Activated naive CD4-positive, alpha-beta T cell treated with anti-CD3 and anti-CD28 coated beads, Interleukin-2, amount 10 ng/mL, durations not matched to agents 7 days and 5 days (primary cell): ENCODE data around the gene IL24.
"Not testable (repeated sequence)": the region's sequence is repeated elsewhere in the genome, so short reads cannot be mapped to it uniquely, and the experiment has no call there.

Experiments
- CTCF ChIA-PET: fragments of 350-600 bp; sonication (Branson Sonifier 250); formaldehyde crosslinking; loops from one replicate; lab custom pipeline; 2021; ENCODE audit warnings: antibody characterized with exemption; lab: Charles Lee
- DNase-seq: peaks from one replicate; pipeline ENCODE4 v3.0.0-alpha.2; 2020
- H3K27ac Mint-ChIP-seq: one replicate; pipeline ENCODE4 v1.8.0; 2021; ENCODE audit warnings: mild to moderate bottlenecking, moderate library complexity, mixed read lengths
- H3K27me3 Mint-ChIP-seq: one replicate; pipeline ENCODE4 v1.8.0; 2021; ENCODE audit warnings: mild to moderate bottlenecking, mixed read lengths
- H3K36me3 Mint-ChIP-seq: one replicate; pipeline ENCODE4 v1.8.0; 2021; ENCODE audit warnings: mixed read lengths
- H3K4me1 Mint-ChIP-seq: one replicate; pipeline ENCODE4 v1.8.0; 2021; ENCODE audit warnings: mixed read lengths
- H3K4me3 Mint-ChIP-seq: one replicate; pipeline ENCODE4 v1.8.0; 2021; ENCODE audit warnings: mild to moderate bottlenecking, moderate library complexity, mixed read lengths
- H3K9me3 Mint-ChIP-seq: one replicate; pipeline ENCODE4 v1.8.0; 2021; ENCODE audit warnings: mixed read lengths

IL24 gene, protein sequence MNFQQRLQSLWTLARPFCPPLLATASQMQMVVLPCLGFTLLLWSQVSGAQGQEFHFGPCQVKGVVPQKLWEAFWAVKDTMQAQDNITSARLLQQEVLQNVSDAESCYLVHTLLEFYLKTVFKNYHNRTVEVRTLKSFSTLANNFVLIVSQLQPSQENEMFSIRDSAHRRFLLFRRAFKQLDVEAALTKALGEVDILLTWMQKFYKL

DNA sequence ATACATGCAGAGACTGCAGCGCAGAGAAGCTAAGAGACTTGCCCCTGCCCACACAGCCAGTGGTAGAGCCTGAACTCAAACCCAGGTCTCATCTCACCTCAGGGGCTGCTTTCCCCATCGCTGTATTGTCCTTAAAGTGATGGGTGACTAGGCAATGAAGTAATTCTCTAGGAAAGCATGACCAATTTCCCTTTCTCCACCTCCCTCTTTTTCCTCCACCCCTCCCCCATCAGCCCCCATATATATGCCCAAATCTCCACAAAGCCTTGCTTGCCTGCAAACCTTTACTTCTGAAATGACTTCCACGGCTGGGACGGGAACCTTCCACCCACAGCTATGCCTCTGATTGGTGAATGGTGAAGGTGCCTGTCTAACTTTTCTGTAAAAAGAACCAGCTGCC, at the start of gene IL24:
TSS of gene IL24 (plus strand) at position 269 of the 400 bp plus-strand sequence. CDS start 390 bp downstream, outside the sequence.
- CTCF ChIA-PET: interaction anchor here (0.7 to 2.2 kb wide), 5 partner anchors 9 to 88 kb away, joined by 3 to 9 read pairs (median 8); no protein-coding TSS in a partner anchor
- Mint-ChIP-seq H3K27ac (no peak within 1 kb of the TSS), H3K27me3 (peaks cover 5% of the 10 kb centered on the region), H3K9me3 (no peaks in the 10 kb centered on the region), H3K4me3 (no peak within 1 kb of the TSS), H3K4me1 (peaks cover 16% of the 10 kb centered on the region), H3K36me3 (peaks cover 5% of the 10 kb centered on the region)
- DNase-seq: no peak

DNA sequence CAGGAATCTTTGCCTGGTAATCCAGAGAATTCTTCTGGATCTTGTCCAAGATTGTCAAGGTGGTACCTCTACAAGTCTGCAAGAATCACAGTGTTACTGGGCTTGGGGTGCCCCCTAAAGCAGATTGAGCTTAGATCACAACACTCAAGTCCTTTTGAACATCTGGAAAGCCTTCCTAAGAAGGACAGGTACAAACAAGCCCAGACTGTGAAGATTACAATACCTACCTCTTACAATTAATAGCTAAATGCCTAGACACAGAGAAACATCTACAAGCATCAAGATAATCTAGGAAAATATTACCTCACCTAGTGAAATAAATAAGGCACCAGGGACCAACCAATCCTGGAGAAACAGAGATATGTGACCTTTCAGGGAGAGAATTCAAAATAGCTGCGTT, 49.3 kb upstream of the IL24 start:
- Mint-ChIP-seq H3K4me1 (no peaks in the 10 kb centered on the region), H3K27ac (no peak overlapping the region), H3K27me3 (peaks cover 35% of the 10 kb centered on the region), H3K36me3 (peaks cover 2% of the 10 kb centered on the region), H3K4me3 (no peak overlapping the region), H3K9me3 (no peaks in the 10 kb centered on the region)
- CTCF ChIA-PET: interaction anchor here (1.0 to 3.2 kb wide), 5 partner anchors 8 to 134 kb away, joined by 3 to 16 read pairs (median 6); no protein-coding TSS in a partner anchor
- DNase-seq: no peak

DNA sequence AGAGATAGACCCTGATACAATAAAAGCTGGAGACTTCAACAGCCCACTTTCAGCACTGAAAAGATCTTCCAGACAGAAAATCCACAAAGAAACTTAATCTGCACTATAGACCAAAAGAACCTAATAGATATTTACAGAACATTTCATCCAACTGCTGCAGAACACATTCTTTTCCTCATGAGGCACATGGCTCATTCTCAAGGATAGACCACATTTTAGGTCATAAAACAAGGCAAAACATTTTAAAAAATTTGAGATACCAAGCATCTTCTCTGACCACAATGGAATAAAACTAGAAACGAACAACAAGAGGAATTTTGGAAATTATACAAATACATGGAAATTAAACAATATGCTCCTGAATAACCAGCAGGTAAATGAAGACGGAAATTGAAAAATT, 46.8 kb upstream of the IL24 start:
- H3K9me3 Mint-ChIP-seq: peaks cover 3% of the 10 kb centered on the region
- CTCF ChIA-PET: interaction anchor here (0.8 kb wide), 1 partner anchor 62 kb away, joined by 4 read pairs; no protein-coding TSS in a partner anchor
- peaks cover 46% of the 10 kb centered on the region for H3K27me3 Mint-ChIP-seq
- H3K27ac Mint-ChIP-seq: no peak overlapping the region
- peaks cover 2% of the 10 kb centered on the region for H3K36me3 Mint-ChIP-seq
- DNase-seq: no peak
- H3K4me1 Mint-ChIP-seq: no peaks in the 10 kb centered on the region
- H3K4me3 Mint-ChIP-seq: no peak overlapping the region

DNA sequence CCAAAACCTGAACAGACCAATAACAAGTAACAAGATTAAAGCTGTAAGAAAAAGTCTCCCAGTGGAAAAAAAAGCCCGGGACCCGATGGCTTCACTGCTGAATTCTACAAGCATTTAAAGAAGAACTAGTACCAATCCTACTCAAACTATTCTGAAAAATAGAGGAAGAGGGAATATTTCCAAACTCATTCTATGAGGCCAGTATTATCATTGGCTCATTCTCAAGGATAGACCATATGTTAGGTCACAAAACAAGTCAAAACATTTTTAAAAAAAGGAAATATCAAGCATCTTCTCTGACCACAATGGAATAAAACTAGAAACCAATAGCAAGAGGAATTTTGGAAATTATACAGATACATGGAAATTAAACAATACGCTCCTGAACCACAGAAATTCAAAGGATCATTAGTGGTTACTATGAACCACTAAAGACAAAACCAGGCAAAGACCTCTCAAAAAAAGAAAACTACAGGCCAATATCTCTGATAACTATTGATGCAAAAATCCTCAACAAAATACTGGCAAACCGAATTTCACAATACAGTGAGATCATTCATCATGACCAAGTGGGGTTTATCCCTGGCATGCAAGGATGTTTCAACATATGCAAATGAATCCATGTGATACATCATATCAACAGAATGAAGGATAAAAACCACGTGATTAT, 45.8 kb upstream of the IL24 start:
- CTCF ChIA-PET: no interaction called here
- Mint-ChIP-seq H3K9me3 (peaks cover 3% of the 10 kb centered on the region), H3K4me3 (no peak overlapping the region), H3K36me3 (peaks cover 2% of the 10 kb centered on the region), H3K27ac (no peak overlapping the region), H3K4me1 (peaks cover 11% of the 10 kb centered on the region), H3K27me3 (peaks cover 49% of the 10 kb centered on the region)
- DNase-seq: no peak

DNA sequence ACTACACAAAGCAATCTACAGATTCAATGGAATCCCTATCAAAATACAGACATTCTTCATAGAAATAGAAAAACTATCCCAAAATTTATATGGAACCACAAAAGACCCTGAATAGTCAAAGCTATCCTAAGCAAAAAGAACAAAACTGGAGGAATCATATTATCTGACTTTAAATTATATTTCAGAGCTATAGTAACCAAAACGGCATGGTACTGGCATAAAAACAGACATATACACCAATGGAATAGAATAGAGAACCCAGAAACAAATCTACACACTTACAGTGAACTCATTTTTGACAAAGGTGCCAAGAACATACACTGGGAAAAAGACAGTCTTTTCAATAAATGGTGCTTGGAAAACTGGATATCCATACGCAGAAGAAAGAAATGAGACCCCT, 44.6 kb upstream of the IL24 start:
- CTCF ChIA-PET: interaction anchor here (1.1 to 1.5 kb wide), 2 partner anchors 22 to 118 kb away, joined by 3 read pairs; no protein-coding TSS in a partner anchor
- not testable (repeated sequence) for H3K9me3 Mint-ChIP-seq, DNase-seq, H3K27ac Mint-ChIP-seq, H3K4me3 Mint-ChIP-seq, H3K36me3 Mint-ChIP-seq
- H3K4me1 Mint-ChIP-seq: peaks cover 19% of the 10 kb centered on the region
- peaks cover 47% of the 10 kb centered on the region for H3K27me3 Mint-ChIP-seq

DNA sequence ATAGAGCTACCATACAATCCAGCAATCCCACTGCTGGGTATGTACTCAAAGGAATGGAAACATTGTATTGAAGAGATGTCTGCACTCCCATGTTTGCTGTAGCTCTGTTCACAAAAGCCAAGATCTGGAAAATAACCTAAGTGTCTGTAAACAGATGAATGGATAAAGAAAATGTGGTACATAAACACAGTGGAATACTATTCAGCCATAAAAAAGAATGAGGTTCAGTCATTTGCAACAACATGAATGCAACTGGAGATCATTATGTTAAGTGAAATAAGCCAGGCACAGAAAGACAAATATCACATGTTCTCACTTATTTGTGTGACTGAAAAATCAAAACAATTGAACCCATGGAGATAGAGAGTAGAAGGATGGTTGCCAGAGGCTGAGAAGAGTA, 43.5 kb upstream of the IL24 start:
- H3K27me3 Mint-ChIP-seq: peaks cover 43% of the 10 kb centered on the region
- DNase-seq: not testable (repeated sequence)
- CTCF ChIA-PET: interaction anchor here (1.1 kb wide), 1 partner anchor 119 kb away, joined by 3 read pairs; no protein-coding TSS in a partner anchor

DNA sequence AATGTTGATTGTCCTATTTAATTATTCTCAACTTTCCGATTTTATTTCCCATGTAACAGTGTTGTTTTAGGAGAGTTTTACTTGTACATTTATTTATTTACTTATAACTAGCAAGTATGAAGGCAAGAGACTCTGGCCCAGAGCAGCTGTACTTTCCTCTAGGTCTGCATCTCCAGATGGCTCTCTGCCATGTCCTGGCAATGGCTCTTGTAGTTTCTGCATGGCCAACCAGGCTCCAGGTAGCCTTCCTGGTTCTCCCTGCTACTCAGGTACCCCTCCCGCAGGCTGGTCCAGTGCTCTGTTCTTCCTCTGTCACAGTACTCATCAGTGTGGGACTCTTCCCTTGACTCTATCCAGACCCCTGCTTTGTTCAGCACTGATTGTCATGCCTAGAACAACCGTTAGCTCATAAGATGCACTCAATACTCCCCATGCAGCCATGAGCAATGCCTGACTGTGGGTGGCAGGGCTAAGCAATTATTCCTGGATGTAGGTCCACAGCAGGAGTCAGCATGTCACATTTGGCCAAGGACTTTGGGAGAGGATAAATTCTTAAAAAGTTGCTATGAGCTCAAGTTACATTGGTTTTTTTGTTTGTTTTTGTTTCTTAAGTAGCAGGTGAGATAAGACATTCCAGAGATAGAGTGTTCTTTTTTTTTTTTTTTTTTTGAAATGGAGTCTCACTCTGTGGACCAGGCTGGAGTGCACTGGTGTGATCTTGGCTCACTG, 42.7 kb upstream of the IL24 start:
- no peak for DNase-seq
- H3K9me3 Mint-ChIP-seq: peaks cover 5% of the 10 kb centered on the region
- H3K4me1 Mint-ChIP-seq: peaks cover 32% of the 10 kb centered on the region
- no peak overlapping the region for H3K27ac Mint-ChIP-seq
- no peak overlapping the region for H3K4me3 Mint-ChIP-seq
- CTCF ChIA-PET: interaction anchor here (1.3 to 3.0 kb wide), 2 partner anchors 8 to 19 kb away, joined by 3 to 16 read pairs; no protein-coding TSS in a partner anchor
- H3K36me3 Mint-ChIP-seq: peaks cover 6% of the 10 kb centered on the region
- peaks cover 37% of the 10 kb centered on the region for H3K27me3 Mint-ChIP-seq

More for the DNA sequence above, 43.5 kb upstream of the IL24 start:
- H3K4me3 Mint-ChIP-seq, H3K9me3 Mint-ChIP-seq, H3K36me3 Mint-ChIP-seq, H3K27ac Mint-ChIP-seq: not testable (repeated sequence)
- H3K4me1 Mint-ChIP-seq: peaks cover 24% of the 10 kb centered on the region

DNA sequence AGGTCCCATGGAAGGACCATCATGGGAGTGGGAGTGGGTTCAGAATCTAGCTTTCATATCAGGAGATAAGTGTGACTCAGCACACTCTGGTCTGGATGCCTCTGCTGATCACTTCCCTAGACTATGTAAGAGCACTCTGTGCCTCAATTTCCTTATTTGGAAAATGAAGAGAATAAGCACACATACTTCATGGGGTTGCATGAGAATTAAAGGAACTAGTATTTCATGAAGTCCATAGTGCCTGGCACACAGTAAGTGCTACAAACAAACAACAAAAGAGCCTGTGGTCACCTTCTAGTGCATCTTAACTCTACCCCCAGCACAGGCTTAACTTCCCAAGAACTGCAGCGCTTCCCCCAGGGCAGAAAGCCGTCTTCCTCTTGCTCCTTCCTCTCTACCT, 41.4 kb upstream of the IL24 start:
- peaks cover 38% of the 10 kb centered on the region for H3K4me1 Mint-ChIP-seq
- H3K36me3 Mint-ChIP-seq: peaks cover 8% of the 10 kb centered on the region
- DNase-seq: no peak
- peaks cover 5% of the 10 kb centered on the region for H3K9me3 Mint-ChIP-seq
- peaks cover 35% of the 10 kb centered on the region for H3K27me3 Mint-ChIP-seq
- CTCF ChIA-PET: interaction anchor here (1.3 to 3.0 kb wide), 6 partner anchors 9 to 121 kb away, joined by 3 to 16 read pairs (median 6); partner anchors contain the start of gene IL20
- H3K4me3 Mint-ChIP-seq: no peak overlapping the region
- no peak overlapping the region for H3K27ac Mint-ChIP-seq

DNA sequence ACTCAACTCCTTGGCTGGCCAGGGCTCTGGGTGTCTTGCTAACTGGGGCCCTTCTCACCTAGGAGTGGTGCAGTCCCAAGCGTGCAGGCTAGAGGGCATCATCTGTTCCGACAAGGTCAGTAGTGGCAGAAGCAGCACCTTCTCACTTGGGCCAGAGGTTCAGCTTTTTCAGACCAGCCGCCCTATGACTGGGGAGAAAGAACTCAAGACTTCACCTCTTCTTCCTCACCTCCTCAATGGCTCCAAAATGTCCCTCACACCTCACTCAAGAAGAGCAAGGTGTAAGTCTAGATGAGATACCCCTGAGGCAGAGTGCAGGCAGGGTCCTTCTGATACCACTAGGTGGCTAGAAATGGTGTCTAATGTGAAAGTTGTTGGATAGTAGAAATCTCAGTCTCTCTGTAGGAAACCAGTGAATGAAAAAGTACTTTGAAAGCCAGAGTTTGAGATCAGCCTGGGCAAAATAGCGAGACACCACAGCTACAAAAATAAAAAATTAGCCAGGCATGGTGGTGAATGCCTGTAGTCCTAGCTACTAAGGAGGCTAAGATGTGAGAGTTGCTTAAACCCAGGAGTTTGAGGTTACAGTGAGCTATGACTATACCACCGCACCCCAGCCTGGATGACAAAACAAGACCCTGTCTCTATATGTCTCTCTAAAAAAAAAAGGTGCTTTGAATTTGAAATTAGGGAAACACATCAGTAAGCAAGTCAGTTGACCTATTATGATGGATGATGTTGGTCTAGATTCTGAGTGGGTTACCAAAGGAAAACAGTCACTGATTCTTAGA, 40.4 kb upstream of the IL24 start:
- H3K9me3 Mint-ChIP-seq: peaks cover 5% of the 10 kb centered on the region
- DNase-seq: peak; percentile 36
- no peak overlapping the region for H3K27ac Mint-ChIP-seq
- CTCF ChIA-PET: interaction anchor here (0.8 to 3.8 kb wide), 7 partner anchors 8 to 122 kb away, joined by 3 to 19 read pairs (median 6); partner anchors contain the start of gene IL20
- no peak overlapping the region for H3K4me3 Mint-ChIP-seq
- H3K27me3 Mint-ChIP-seq: peaks cover 34% of the 10 kb centered on the region
- peaks cover 38% of the 10 kb centered on the region for H3K4me1 Mint-ChIP-seq
- peaks cover 6% of the 10 kb centered on the region for H3K36me3 Mint-ChIP-seq

DNA sequence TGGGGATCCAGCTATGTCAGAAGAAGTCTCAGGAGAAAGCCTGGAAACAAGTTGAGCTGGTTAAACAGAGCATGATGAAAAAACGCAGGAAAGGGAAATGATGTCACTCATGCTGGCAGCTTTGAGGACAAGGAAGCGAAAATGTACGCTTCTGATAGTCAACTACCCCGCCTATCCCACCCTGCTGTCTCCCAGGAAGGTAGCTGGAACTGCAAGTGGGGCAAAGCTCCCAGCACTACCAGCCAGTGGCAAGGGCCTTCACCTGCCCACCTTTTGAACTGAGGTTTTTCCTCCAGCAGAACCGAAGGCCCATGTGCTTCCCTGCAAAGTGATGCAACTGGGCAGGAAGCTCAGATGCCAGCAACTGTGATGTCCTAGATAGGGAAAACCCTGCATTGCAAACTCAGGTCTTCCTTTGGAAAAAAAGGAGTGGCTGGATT, 38.1 kb upstream of the IL24 start:
- Mint-ChIP-seq H3K4me3 (no peak overlapping the region), H3K36me3 (peaks cover 6% of the 10 kb centered on the region), H3K9me3 (peaks cover 2% of the 10 kb centered on the region), H3K27me3 (peaks cover 39% of the 10 kb centered on the region), H3K27ac (peak overlapping the region; percentile 77), H3K4me1 (peaks cover 38% of the 10 kb centered on the region)
- DNase-seq: peak; percentile 27
- CTCF ChIA-PET: interaction anchor here (0.6 to 3.8 kb wide), 9 partner anchors 14 to 316 kb away, joined by 3 to 19 read pairs (median 3); no protein-coding TSS in a partner anchor

DNA sequence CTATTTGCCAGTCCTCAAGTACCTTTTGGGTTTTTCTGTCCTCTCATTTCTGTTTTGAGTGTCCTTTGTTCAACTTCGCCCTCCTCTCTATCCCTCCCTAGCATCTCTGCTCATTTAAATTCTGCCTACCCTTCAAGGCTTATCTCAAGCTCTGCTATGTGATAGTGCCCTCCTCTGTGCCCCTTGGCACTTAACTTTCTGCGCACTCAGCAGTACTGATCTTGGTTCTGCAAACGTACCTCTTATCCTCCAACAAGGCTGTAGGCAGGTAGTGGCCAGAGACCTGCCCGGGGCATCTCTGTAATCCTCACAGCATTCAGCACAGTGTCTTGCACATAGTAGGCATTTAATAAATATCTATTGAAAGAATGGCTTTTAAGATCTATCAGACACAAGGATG, 37.1 kb upstream of the IL24 start:
- H3K4me3 Mint-ChIP-seq: no peak overlapping the region
- peaks cover 6% of the 10 kb centered on the region for H3K36me3 Mint-ChIP-seq
- H3K27ac Mint-ChIP-seq: no peak overlapping the region
- H3K27me3 Mint-ChIP-seq: peaks cover 37% of the 10 kb centered on the region
- no peak for DNase-seq
- H3K9me3 Mint-ChIP-seq: peaks cover 2% of the 10 kb centered on the region
- CTCF ChIA-PET: interaction anchor here (1.1 to 3.8 kb wide), 5 partner anchors 13 to 126 kb away, joined by 3 to 19 read pairs (median 4); no protein-coding TSS in a partner anchor
- H3K4me1 Mint-ChIP-seq: peaks cover 42% of the 10 kb centered on the region

DNA sequence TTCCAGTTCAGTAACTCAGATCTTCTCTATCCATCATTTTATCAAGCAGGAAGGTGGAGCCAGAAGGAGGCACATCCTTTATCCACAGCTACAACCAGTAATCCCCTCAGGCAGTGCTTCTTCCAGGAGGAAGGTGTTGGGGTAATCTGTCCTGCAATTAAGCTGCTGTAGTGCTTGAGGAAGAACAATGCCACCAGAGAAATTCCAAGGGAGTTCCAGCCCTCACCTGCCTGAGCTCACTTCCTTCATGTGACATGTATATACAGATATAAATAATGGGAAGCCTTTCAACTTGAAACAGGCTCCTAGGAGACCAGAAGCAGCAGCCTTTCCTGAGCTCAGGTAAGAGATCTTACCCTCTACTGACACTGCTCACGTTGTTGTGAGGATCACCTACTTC, 34.0 kb upstream of the IL24 start:
- Mint-ChIP-seq H3K4me1 (peaks cover 22% of the 10 kb centered on the region), H3K9me3 (peaks cover 2% of the 10 kb centered on the region), H3K36me3 (peaks cover 6% of the 10 kb centered on the region), H3K4me3 (no peak overlapping the region), H3K27ac (no peak overlapping the region), H3K27me3 (peaks cover 51% of the 10 kb centered on the region)
- CTCF ChIA-PET: interaction anchor here (1.0 to 5.1 kb wide), 4 partner anchors 46 to 54 kb away, joined by 3 to 40 read pairs (median 22); no protein-coding TSS in a partner anchor
- no peak for DNase-seq
